Adrenal gland (tissue), 12 donors: ENCODE results near the gene SLC38A8. TPM values are rescaled to one million over a fixed set of nuclear protein-coding genes. Genes with fewer than 3 reads are reported as not detected.

Experiments used
- DNase-seq, 7 donors: peaks; one replicate each; pipeline ENCODE4 v3.0.0-alpha.2; 2019 to 2020
- H3K27ac ChIP-seq, 5 donors: fragments of 200-600 bp; sonication (generic) in 4 of 5; 1 replicate in 3 of 5; 2 replicates in 2 of 5; pipeline versions ENCODE4 v1.5.1 to v1.8.0; 2016 to 2020; ENCODE audit warnings: mild to moderate bottlenecking in 1 of 5
- H3K27me3 ChIP-seq: fragments of 200-600 bp; 2 replicates; pipeline ENCODE4 v1.8.0; 2021
- H3K36me3 ChIP-seq, 2 donors: fragments of 200-600 bp; replicated peaks in 1 of 2; 1 replicate in 1 of 2; 2 replicates in 1 of 2; pipeline versions ENCODE4 v1.5.1 to v1.8.0; 2018 to 2022
- H3K4me1 ChIP-seq, 2 donors: fragments of 200-600 bp; replicated peaks in 1 of 2; 1 replicate in 1 of 2; 2 replicates in 1 of 2; pipeline versions ENCODE4 v1.5.1 to v1.8.0; 2018 to 2021
- H3K4me3 ChIP-seq, 4 donors: fragments of 200-600 bp; sonication (generic) in 3 of 4; one replicate each; pipeline ENCODE4 v1.5.1; 2016 to 2018
- H3K9me3 ChIP-seq, 3 donors: fragments of 200-600 bp; sonication (generic) in 1 of 3; replicated peaks in 1 of 3; 1 replicate in 2 of 3; 2 replicates in 1 of 3; pipeline versions ENCODE4 v1.5.1 to v1.8.0; 2016 to 2021
- POLR2A ChIP-seq, 2 donors: fragments of 450-650 bp; IDR thresholded peaks; one replicate each; pipeline ENCODE4 v1.6.1; 2017; ENCODE audit warnings: antibody characterized with exemption in 2 of 2, mild to moderate bottlenecking in 2 of 2, moderate library complexity in 1 of 2
- WGBS, 4 donors: extraction: QIAGEN DNeasy Blood & Tissue Kit in 2 of 4; methylation state at CpG; one replicate each; pipeline versions ENCODE4 v1.1.5 to v1.1.7; 2013 to 2017; 5-methylcytosine and 5-hydroxymethylcytosine counted together
- intact Hi-C, 2 donors: fragments of 100-400 bp; cut with DNase I; formaldehyde crosslinking; loops; one replicate each; pipeline versions ENCODE4 v1.14.1 to v1.15.0; 2022 to 2023
- polyA plus RNA-seq, 3 donors: library from polyadenylated mRNA; stranded (reverse); fragments of 200-250 nt in 2 of 3; fragments of 350-450 nt in 1 of 3; fragmentation: Illumina TruSeq in 1 of 3; extraction: RNeasy Lipid Tissue Mini Kit (QIAGEN cat#74804) in 1 of 3; gene quantifications; one replicate each; pipeline ENCODE4 v1.2.3, GENCODE V29; 2013 to 2014
- total RNA-seq, 9 donors: library from RNA; depleted of rRNA in 4 of 9; stranded (reverse); fragments of >200 nt in 4 of 9; fragments of 120-200 nt in 1 of 9; fragmentation: NEBNext Ultra II Directional in 1 of 9; extraction: Animal tissue kit (Norgen Biotek cat#: 25700) in 1 of 9; gene quantifications; one replicate each; pipeline versions ENCODE4 v1.1.0 to v1.2.4, GENCODE V29; 2013 to 2023
- TF ChIP-seq, protein P1 (sequence below), 6 experiments: fragments of 450-650 bp in 4 of 6; fragments of 200-600 bp in 2 of 6; sonication (generic) in 1 of 6; IDR thresholded peaks; 1 replicate in 5 of 6; 2 replicates in 1 of 6; pipeline versions ENCODE4 v1.5.1 to v1.8.0; 2016 to 2021; ENCODE audit warnings: antibody characterized with exemption in 6 of 6, mild to moderate bottlenecking in 2 of 6, moderate library complexity in 1 of 6
- donor health status: healthy with polysubstance abuse.
- donor health status: Bipolar disorder and iron deficiency.
- donor health status: DM: yes; HTN: yes; CAD: no.
- donor health status: DM: no; HTN: no; CAD: no.
- donor health status: DM: no; HTN: no; CAD: no.
- donor health status: DM: yes; HTN: yes; CAD: no.

SLC38A8 gene
- total and polyA plus RNA-seq, 12 donors, result 0.07 to 1.3 (median 0.60) TPM; not detected in 6

DNA sequence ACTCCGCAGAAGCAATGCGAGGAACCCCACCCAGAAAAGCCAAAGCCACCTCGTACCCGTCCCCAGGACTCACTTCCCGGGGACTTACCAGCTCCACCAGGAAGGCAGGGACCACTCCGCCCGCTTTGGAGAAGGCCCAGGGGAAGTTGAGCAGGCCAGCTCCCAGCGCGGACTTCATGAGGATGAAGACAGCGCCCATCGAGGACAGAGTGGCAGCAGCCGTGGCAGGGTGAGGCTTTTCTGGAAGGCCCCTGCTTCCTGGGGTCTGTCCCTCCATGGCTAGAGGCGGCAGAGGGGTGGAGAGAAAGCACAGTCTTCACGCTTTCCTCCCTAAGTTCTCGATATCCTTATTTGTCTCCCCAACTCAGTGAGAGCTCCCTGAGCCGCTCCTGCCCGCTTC, 714 bp downstream of the SLC38A8 start:
- no peak overlapping the region for H3K27ac ChIP-seq
- H3K4me1 ChIP-seq, result peaks cover 0 to 5% of the 10 kb centered on the region in 2 donors
- H3K36me3 ChIP-seq, result no peaks in the 10 kb centered on the region
- H3K27me3 ChIP-seq, result no peaks in the 10 kb centered on the region
- no peak for TF ChIP-seq POLR2A (IDR thresholded peaks at IDR 0.05)
- TF ChIP-seq, protein P1, sequence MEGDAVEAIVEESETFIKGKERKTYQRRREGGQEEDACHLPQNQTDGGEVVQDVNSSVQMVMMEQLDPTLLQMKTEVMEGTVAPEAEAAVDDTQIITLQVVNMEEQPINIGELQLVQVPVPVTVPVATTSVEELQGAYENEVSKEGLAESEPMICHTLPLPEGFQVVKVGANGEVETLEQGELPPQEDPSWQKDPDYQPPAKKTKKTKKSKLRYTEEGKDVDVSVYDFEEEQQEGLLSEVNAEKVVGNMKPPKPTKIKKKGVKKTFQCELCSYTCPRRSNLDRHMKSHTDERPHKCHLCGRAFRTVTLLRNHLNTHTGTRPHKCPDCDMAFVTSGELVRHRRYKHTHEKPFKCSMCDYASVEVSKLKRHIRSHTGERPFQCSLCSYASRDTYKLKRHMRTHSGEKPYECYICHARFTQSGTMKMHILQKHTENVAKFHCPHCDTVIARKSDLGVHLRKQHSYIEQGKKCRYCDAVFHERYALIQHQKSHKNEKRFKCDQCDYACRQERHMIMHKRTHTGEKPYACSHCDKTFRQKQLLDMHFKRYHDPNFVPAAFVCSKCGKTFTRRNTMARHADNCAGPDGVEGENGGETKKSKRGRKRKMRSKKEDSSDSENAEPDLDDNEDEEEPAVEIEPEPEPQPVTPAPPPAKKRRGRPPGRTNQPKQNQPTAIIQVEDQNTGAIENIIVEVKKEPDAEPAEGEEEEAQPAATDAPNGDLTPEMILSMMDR (IDR thresholded peaks at IDR 0.05), result no peak
- intact Hi-C loops, result no loop called here
- DNase-seq, result no peak
- H3K9me3 ChIP-seq, result no peaks in the 10 kb centered on the region
- H3K4me3 ChIP-seq, result no peak overlapping the region
- 87 to 91% (median 90%) methylated on average over 16 to 17 of the region's 17 CpGs for WGBS, 4 donors

DNA sequence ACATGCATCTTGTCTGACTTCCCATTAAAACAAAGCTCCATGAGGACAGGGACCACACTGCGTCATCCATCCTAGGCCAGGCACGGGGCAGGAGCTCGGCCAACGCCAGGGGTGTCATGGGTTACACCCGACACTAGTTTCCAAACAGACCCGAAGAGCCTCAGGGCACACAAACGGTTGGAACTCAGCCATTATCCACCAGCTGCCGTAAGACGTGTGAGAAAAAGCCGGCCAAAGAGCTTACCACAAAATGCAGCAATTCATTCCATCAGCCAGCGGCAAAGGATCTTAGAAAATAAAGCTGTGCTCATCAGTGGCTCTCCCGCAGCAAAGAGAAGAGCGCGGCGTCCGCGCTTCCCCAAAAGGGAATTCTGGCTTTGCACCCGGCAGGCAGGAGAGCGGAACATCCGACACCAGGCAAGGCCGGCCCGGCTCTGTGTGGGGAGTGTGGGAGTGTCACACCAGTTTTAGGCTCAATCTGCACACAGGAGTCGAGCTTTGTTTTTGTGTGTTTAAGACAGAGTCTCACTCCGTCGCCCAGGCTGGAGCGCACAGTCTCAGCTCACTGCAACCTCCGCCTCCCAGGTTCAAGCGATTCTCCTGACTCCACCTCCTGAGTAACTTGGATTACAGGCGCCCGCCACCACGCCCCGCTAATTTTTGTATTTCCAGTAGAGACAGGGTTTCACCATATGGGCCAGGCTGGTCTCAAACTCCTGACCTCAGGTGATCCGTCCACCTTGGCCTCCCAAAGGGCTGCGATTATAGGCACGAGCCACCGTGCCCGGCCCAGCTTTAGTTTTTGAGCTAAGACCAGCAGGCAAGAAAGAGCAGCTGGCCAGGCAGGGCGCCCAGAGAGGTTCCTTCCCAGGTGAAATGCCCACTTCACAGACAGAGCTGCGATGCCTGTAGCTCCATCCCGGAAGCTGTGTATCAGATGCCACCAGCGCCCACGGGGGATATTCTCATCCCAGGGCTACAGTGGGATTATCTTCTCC, 1.5 kb downstream of the SLC38A8 start:
- no peak for DNase-seq
- no peaks in the 10 kb centered on the region for H3K27me3 ChIP-seq
- no peak overlapping the region for H3K4me3 ChIP-seq
- no peak overlapping the region for H3K27ac ChIP-seq
- no peaks in the 10 kb centered on the region for H3K9me3 ChIP-seq
- peaks cover 0 to 5% of the 10 kb centered on the region in 2 donors for H3K4me1 ChIP-seq
- H3K36me3 ChIP-seq, result no peaks in the 10 kb centered on the region
- WGBS, 4 donors, result 88 to 89% (median 88%) methylated on average over 36 to 42 of the region's 42 CpGs
- TF ChIP-seq, protein P1 (IDR thresholded peaks at IDR 0.05), result no peak
- no peak for TF ChIP-seq POLR2A (IDR thresholded peaks at IDR 0.05)
- intact Hi-C loops, result no loop called here

DNA sequence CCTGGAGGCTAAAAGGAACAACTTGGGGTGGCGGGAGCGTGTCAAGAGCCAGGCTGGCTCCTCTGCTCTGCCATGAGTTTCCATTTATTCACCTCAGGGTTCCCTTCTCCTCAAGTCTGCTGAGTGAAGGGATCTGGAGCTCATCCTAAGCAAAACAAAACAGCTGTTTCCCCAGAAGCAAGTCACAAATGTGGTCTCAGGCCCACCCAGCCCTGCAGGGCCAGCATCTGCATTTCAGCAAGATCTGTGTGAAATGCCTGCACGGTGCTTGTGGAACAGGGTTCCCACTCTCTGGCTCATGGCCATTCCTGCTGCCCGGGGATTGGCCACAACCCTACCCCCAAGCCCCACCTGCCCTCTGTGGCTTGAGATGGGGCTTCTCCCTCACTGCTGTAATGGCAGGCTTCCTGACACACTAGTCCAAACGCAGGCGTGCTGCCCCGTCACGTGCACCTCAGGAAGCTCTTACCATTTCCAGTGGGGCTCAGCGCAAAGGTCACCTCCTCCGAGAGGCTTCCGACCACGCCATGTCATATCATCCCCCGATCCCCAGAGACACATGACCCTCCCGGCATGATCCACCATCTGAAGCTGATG, 2.3 kb downstream of the SLC38A8 start:
- peaks cover 0 to 5% of the 10 kb centered on the region in 2 donors for H3K4me1 ChIP-seq
- H3K36me3 ChIP-seq, result no peaks in the 10 kb centered on the region
- 84 to 90% (median 87%) methylated on average over 14 of the region's 14 CpGs for WGBS, 4 donors
- intact Hi-C loops, result no loop called here
- H3K4me3 ChIP-seq, result no peak overlapping the region
- no peak for DNase-seq
- H3K27ac ChIP-seq, result no peak overlapping the region
- no peaks in the 10 kb centered on the region for H3K27me3 ChIP-seq
- no peaks in the 10 kb centered on the region for H3K9me3 ChIP-seq
- no peak for TF ChIP-seq POLR2A (IDR thresholded peaks at IDR 0.05)
- TF ChIP-seq, protein P1 (IDR thresholded peaks at IDR 0.05), result no peak

DNA sequence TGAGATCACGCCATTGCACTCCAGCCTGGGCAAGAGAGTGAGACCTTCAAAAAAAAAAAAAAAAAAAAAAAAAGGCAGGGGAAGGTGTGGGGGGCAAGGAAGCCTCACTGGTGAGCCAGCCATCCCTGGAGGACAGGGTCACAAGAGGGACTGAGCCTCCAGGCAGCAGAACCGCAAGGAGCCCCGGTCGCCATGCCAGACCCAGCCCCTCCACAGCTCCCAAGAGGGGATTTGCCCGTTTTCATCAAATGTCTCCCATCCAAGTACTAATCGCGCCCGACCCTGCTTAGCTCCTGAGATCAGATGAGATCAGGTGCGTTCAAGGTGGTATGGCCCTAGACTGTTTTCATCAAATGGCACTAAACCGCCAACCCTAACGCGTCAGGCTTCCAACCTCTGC, 2.9 kb downstream of the SLC38A8 start:
- TF ChIP-seq, protein P1 (IDR thresholded peaks at IDR 0.05), result no peak
- no peak for TF ChIP-seq POLR2A (IDR thresholded peaks at IDR 0.05)
- WGBS, 4 donors, result 86 to 93% (median 89%) methylated on average over 12 of the region's 12 CpGs

More for the DNA sequence above, 2.9 kb downstream of the SLC38A8 start:
- H3K4me3 ChIP-seq, result no peak overlapping the region
- H3K4me1 ChIP-seq, result peaks cover 0 to 5% of the 10 kb centered on the region in 2 donors
- DNase-seq, result no peak
- H3K9me3 ChIP-seq, result no peaks in the 10 kb centered on the region
- H3K27me3 ChIP-seq, result no peaks in the 10 kb centered on the region
- intact Hi-C loops, result no loop called here
- H3K36me3 ChIP-seq, result no peaks in the 10 kb centered on the region
- H3K27ac ChIP-seq, result no peak overlapping the region
